Mucosa of stomach (tissue), 1 donor: ENCODE results near the gene DPYD.

Experiments used
- H3K27me3 ChIP-seq: one replicate; pipeline ENCODE4 v1.7.0; 2013; ENCODE audit warnings: mild to moderate bottlenecking, low read length; ENCODE audit not compliant: control insufficient read depth, insufficient read depth
- H3K36me3 ChIP-seq: one replicate; pipeline ENCODE4 v1.7.0; 2013; ENCODE audit warnings: low read length; ENCODE audit not compliant: control insufficient read depth, insufficient read depth
- H3K4me1 ChIP-seq: one replicate; pipeline ENCODE4 v1.7.0; 2013; ENCODE audit warnings: mild to moderate bottlenecking, low read length; ENCODE audit not compliant: control insufficient read depth, insufficient read depth
- H3K4me3 ChIP-seq: one replicate; pipeline ENCODE4 v1.7.0; 2013; ENCODE audit warnings: low read length
- H3K9ac ChIP-seq: one replicate; pipeline ENCODE4 v1.7.0; 2013; ENCODE audit warnings: mild to moderate bottlenecking, low read length, moderate library complexity
- H3K9me3 ChIP-seq: one replicate; pipeline ENCODE4 v1.7.0; 2013; ENCODE audit warnings: mild to moderate bottlenecking, low read length, moderate library complexity; ENCODE audit not compliant: control insufficient read depth
- donor health status: Pancreatic carcinoma.

The DPYD gene

DNA sequence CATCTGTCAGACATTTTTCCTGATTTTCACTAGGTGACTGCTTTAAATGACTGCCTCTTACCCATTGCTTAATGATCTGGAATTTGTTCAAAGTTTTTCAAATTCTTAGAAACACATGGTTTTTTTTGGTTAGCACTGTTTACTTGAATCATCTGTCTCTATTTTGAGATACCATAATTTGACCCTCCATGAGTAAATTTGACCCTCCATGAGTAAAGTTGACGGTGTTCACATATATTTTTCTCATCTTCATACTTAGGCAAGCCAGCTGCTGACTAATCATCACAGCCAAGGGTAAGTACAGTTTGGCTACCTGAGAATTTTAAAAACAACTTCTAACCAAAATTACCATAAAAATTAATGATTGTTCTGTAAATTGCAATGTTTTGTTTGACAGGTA is 612.7 kb downstream of the DPYD start:
- H3K9ac ChIP-seq = no peak overlapping the region
- H3K9me3 ChIP-seq = no peaks in the 10 kb centered on the region
- no peaks in the 10 kb centered on the region for H3K36me3 ChIP-seq
- no peaks in the 10 kb centered on the region for H3K4me1 ChIP-seq
- no peak overlapping the region for H3K4me3 ChIP-seq
- no peaks in the 10 kb centered on the region for H3K27me3 ChIP-seq

DNA sequence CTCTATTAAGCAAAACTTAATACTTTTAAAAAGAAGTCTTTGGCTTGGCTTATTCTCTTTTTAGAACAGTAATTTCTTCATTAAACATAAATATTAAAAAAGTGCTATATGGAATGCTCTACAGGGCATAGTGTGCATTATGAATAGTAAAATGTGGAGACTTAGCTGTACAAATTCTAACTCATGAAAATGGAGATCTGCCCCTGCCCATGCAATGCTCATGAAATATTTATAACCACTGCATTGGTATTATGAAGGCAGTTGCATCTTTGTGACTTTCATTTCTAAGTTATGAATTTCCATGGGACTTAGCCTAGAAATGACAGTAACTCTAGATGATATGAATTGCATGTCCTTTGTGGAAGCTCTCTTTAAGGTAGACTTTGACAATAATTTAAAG is 613.3 kb downstream of the DPYD start:
- Histone ChIP-seq H3K4me3 (no peak overlapping the region), H3K36me3 (no peaks in the 10 kb centered on the region), H3K9ac (no peak overlapping the region), H3K4me1 (no peaks in the 10 kb centered on the region), H3K27me3 (no peaks in the 10 kb centered on the region), H3K9me3 (no peaks in the 10 kb centered on the region)

DNA sequence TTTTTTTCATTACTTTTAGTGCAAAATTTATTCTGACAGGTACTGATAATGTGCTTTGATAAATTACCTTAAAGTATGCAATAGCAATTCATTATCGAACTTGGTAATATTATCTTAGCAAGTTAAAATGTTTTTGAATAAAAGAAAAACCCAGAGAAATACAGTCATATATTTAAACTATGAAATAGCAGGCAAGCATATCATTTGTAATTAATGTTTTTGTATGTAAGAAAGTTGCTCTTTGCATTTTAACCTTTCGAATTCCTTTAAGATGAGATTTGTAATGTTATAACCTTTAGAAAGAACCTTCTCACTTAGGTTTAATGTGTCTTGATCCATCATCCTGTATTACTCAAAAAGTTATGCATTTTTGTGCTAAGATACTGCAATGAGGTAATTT is 613.7 kb downstream of the DPYD start:
- Histone ChIP-seq H3K36me3 (no peaks in the 10 kb centered on the region), H3K27me3 (no peaks in the 10 kb centered on the region), H3K4me1 (no peaks in the 10 kb centered on the region)

DNA sequence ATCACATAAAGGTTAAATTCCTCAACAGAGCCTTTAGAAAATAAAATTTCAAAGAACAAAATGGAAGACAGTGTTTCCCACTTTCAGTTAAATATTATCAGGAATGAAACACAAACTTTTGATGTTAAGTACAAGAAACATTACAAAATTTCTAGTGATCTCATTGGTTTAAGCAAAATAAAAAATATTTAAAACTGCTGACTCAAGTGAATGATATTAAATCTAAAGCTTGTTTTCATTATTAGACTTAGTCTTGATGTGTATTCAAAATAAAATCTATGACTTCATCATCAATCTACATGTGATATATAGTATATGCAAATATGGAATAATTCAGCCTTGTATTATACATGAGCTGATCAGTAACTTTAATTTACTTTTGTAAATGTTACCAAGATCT is 614.3 kb downstream of the DPYD start:
- Histone ChIP-seq H3K4me3 (no peak overlapping the region), H3K4me1 (no peaks in the 10 kb centered on the region), H3K9me3 (no peaks in the 10 kb centered on the region), H3K9ac (no peak overlapping the region), H3K27me3 (no peaks in the 10 kb centered on the region), H3K36me3 (no peaks in the 10 kb centered on the region)

More for the DNA sequence above, 613.7 kb downstream of the DPYD start:
- Histone ChIP-seq H3K9me3 (no peaks in the 10 kb centered on the region), H3K4me3 (no peak overlapping the region), H3K9ac (no peak overlapping the region)

DNA sequence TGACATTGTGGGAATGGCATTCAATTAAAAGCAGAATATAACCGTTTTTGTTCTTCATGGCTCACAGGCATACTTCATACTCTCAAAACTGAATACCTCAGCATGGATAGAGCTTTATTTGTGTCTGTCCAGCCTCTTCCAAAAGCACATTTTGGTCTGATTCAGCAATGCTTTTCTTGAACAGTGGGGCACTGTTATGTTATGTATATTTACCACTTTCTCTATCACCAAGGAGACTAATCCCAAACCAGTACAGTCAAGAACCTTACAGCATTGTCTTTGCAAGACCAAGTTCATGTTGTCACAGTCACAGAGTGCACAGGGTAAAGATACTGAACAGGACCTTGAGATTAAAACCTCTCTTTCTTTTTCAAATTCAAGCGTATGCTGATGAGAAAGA is 616.5 kb downstream of the DPYD start:
- Histone ChIP-seq H3K9ac (no peak overlapping the region), H3K9me3 (no peaks in the 10 kb centered on the region), H3K4me1 (no peaks in the 10 kb centered on the region), H3K36me3 (no peaks in the 10 kb centered on the region), H3K27me3 (no peaks in the 10 kb centered on the region), H3K4me3 (no peak overlapping the region)

DNA sequence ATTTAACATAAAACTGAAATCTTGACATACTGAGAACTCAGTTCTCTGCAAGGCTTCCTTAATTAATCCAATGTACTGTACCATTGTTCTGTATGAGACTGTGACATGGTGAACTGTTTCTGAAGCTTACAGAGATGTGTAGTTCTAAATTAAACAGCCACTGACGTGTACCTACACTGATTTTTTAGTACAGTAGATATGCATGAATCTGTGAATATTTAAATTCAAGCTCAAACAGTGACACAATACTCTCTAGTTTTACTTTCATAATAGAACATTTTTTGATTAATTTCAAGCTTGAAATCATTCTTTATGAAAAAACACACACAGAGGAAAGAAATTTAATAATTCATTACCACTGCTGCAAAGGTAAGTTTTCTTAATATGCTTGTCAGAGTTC is 621.9 kb downstream of the DPYD start:
- Histone ChIP-seq H3K36me3 (no peaks in the 10 kb centered on the region), H3K9me3 (no peaks in the 10 kb centered on the region), H3K4me1 (no peaks in the 10 kb centered on the region), H3K9ac (no peak overlapping the region), H3K4me3 (no peak overlapping the region), H3K27me3 (no peaks in the 10 kb centered on the region)

DNA sequence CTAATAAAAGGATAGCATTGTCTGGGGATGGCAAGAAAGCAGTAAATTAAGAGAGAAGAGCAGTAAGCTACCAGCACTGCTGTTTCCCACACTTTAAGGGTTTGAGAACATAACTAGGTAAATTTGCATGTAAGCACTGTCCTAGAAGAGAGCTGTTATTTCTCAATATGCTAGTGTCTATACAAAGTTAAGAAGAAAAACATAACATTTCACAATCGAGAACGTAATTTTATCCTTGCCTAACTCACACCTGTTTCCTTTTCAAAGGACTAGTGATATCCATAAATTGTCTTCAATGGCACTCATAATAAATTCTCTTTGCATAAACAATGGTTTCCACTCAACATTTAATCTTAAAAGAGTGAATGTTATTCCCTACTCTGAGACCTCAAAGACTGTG is 623.2 kb downstream of the DPYD start:
- H3K36me3 ChIP-seq = no peaks in the 10 kb centered on the region
- H3K4me3 ChIP-seq = no peak overlapping the region
- H3K27me3 ChIP-seq = no peaks in the 10 kb centered on the region
- H3K9me3 ChIP-seq = no peaks in the 10 kb centered on the region
- no peak overlapping the region for H3K9ac ChIP-seq
- no peaks in the 10 kb centered on the region for H3K4me1 ChIP-seq

DNA sequence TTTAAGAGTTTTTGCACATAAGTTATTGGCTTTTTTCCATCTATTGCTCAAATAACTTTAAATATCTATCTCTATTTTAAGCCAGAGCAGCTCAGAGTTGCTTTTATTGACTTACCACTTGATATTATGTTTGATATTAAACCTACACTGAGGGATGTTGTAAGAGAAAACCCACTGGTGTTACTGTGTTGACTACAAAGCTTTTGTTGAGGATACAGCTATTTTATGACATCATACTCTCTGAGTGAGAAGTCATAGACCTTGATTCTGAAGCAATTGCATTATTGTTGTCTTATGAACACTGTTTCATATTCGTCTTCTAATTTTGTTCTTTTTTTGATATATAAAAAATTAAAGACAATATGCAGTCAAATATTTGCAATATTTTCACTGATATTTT is 638.9 kb downstream of the DPYD start:
- peaks cover 14% of the 10 kb centered on the region for H3K4me1 ChIP-seq
- H3K36me3 ChIP-seq = no peaks in the 10 kb centered on the region
- H3K4me3 ChIP-seq = no peak overlapping the region
- H3K27me3 ChIP-seq = no peaks in the 10 kb centered on the region
- H3K9me3 ChIP-seq = no peaks in the 10 kb centered on the region
- no peak overlapping the region for H3K9ac ChIP-seq

DNA sequence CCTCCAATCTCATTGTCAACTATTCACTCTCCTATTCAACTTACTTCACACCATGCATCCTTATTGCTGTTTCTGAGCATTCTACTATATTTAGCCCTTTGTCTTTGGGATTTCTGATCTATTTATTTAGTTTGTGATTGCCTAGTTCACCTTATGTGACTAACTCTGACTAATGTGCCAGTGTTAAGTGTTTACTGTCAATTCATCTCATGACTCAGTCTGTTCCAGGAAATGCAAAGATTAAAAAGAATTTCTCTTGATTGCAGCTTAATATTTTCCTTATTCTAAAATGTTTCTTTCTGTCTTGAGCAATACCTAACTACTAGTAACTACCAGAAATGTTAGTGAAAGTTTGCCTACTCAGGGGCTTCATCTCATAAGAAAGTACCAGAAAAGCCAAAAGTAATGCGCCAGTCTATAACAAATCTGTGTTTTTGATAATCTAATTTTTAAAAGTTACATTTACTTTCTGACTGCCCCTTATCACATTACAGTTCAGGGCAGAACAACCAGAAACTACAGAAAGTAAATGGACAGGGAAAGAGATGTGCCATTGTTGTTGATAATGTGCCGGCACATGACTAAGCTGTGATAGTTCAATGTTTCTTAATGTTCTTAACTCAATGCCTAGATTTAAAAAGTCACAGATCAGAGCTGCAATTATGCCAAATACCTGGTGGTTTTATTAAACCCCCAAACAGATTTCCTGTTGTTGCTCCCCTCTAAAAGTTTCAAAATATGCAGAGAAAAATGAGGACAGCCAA is 642.8 kb downstream of the DPYD start:
- Histone ChIP-seq H3K9ac (peak overlapping the region; percentile 45), H3K27me3 (no peaks in the 10 kb centered on the region), H3K9me3 (no peaks in the 10 kb centered on the region), H3K4me3 (no peak overlapping the region), H3K4me1 (peaks cover 15% of the 10 kb centered on the region), H3K36me3 (no peaks in the 10 kb centered on the region)

DNA sequence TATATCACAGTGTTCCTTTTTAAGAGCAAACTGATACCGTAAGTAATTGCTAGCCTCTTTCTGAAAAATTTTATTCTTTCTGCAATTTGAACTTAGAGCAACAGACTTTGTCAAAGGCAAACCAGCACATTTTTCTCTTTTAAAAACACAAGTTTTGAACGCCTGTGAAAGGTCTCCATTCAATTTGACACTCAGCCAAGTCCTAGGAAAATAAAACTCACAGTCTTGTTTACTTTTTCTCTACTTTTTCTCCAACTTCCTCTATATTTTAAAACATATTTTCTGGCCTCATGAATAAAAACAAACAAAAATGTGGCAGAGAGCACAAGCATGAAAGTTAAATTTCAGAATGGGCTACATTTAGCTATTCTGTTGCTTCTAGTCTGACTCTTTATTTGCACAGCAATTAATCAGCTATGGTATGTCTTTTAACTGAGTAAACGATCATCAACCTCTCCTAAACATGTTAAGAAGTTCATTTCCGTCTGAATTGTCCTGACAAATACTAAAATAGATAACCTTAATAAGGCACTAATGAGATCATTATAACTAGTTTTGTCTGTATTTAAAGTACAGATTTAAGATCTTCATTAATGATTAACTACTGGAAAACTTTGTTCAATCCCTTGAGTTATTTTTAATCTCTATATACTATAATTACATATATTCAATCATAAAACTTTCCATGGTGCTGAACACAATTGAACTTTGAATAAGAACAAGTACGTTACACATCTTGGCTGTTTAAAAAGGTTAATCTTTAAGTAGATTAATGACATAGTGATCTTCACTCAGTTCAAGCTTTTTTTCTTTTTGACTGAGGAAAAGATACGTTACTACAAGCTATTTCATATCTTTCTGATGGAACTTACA is 648.7 kb downstream of the DPYD start:
- Histone ChIP-seq H3K9me3 (no peaks in the 10 kb centered on the region), H3K36me3 (no peaks in the 10 kb centered on the region), H3K9ac (no peak overlapping the region), H3K27me3 (no peaks in the 10 kb centered on the region), H3K4me1 (peaks cover 10% of the 10 kb centered on the region), H3K4me3 (no peak overlapping the region)

DNA sequence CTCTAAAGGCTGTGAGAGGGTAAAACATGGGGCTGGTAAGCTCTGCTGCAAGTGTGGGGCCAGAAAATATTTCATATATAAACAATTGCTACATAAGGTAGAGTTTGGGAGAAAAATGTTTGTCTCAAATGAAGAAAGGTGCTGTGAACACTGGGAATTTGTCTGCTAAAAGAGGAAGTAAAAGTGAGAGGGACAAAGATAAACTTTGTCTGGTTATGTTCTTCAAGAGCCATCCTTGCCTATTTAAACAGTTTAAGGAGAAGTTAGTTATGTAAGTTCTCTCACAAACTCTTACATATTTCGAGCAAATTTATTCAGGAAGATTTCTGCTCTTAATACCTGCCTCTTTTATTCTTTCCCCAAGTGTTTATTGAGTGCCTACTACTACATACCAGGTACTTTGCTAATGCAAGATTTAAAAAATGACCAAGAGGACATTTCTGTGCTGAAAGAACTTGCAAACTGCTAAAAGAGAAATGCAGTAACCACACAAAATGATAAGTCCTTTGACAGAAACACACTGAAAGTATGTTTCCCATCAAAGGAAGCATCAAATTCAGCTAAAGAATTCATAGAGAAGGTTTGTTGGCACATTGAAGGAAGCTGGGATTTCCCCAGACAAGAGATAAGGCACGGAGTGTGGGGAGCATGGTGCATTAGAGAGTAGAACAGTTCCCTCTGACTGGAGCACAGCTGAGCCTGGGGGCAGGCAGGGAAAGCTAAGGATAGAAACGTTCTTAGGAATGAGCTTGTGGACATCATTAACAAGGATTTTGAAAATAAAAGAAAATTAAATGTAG is 650.1 kb downstream of the DPYD start:
- no peaks in the 10 kb centered on the region for H3K27me3 ChIP-seq
- no peak overlapping the region for H3K9ac ChIP-seq
- no peaks in the 10 kb centered on the region for H3K9me3 ChIP-seq
- no peak overlapping the region for H3K4me3 ChIP-seq
- H3K4me1 ChIP-seq = peaks cover 8% of the 10 kb centered on the region
- H3K36me3 ChIP-seq = no peaks in the 10 kb centered on the region

DNA sequence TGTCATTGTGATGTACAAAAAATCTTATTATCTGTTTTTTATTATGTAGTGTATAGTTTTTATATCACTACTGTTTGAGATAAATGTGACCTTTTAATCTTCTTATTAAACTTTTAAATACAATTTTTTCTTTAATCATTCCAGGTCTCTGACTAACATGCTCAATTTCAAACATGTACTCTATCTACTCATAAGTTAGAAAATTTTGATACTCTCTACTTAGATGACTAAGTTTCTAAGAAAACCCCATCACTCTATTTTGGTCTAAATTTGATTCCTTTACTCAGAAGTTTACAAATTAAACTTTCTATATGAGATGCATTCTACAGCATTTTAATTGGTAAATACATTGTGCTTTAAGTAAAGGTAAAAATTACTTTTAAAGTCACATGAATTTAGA is 655.2 kb downstream of the DPYD start:
- Histone ChIP-seq H3K27me3 (no peaks in the 10 kb centered on the region), H3K9ac (no peak overlapping the region), H3K36me3 (no peaks in the 10 kb centered on the region), H3K9me3 (no peaks in the 10 kb centered on the region), H3K4me3 (no peak overlapping the region), H3K4me1 (no peaks in the 10 kb centered on the region)
